WTC11 (cell line): ENCODE data around the gene TNFRSF1B.

ENCODE experiments used
- ETV6 ChIP-seq: sonication (generic); formaldehyde crosslinking; IDR thresholded peaks from 2 replicates; pipeline ENCODE4 v1.8.1; 2022; ENCODE audit warnings: mild to moderate bottlenecking, missing genetic modification reagents
- NFYB ChIP-seq: sonication (generic); formaldehyde crosslinking; conservative IDR thresholded peaks from 2 replicates; pipeline ENCODE4 v1.8.0; 2022; ENCODE audit warnings: low read depth, missing genetic modification reagents
- NR2C2 ChIP-seq: sonication (generic); formaldehyde crosslinking; IDR thresholded peaks from 2 replicates; pipeline ENCODE4 v1.8.0; 2022; ENCODE audit warnings: mild to moderate bottlenecking, missing genetic modification reagents
- SOX15 ChIP-seq: fragments of 250-450 bp; sonication (Bioruptor Pico); IDR thresholded peaks from 2 replicates; pipeline ENCODE4 v1.9.0; 2021; ENCODE audit warnings: mild to moderate bottlenecking
- TEAD1 ChIP-seq: sonication (generic); formaldehyde crosslinking; IDR thresholded peaks from 2 replicates; pipeline ENCODE4 v1.8.0; 2022; ENCODE audit warnings: mild to moderate bottlenecking, missing genetic modification reagents
- ZBTB21 ChIP-seq: sonication (generic); formaldehyde crosslinking; IDR thresholded peaks from 2 replicates; pipeline ENCODE4 v1.8.1; 2023; ENCODE audit warnings: mild to moderate bottlenecking, missing genetic modification reagents, borderline replicate concordance
- ZNF219 ChIP-seq: sonication (generic); formaldehyde crosslinking; IDR thresholded peaks from 2 replicates; pipeline ENCODE4 v1.8.0; 2023; ENCODE audit warnings: missing genetic modification reagents, mild to moderate bottlenecking, borderline replicate concordance
- ZNF263 ChIP-seq: sonication (generic); formaldehyde crosslinking; IDR thresholded peaks from 2 replicates; pipeline ENCODE4 v1.8.1; 2022; ENCODE audit warnings: low read depth, mild to moderate bottlenecking, moderate library complexity, missing genetic modification reagents
- TF ChIP-seq, protein P1 (sequence below): sonication (generic); formaldehyde crosslinking; IDR thresholded peaks from 2 replicates; pipeline ENCODE4 v1.8.0; 2022; ENCODE audit warnings: mild to moderate bottlenecking, missing genetic modification reagents
- TF ChIP-seq, protein P2 (sequence below): fragments of 200-600 bp; IDR thresholded peaks from 2 replicates; pipeline ENCODE4 v1.8.0; 2022; ENCODE audit warnings: antibody characterized with exemption
- TF ChIP-seq, protein P3 (sequence below): sonication (generic); formaldehyde crosslinking; conservative IDR thresholded peaks from 2 replicates; pipeline ENCODE4 v1.8.1; 2022; ENCODE audit warnings: mild to moderate bottlenecking, missing genetic modification reagents

- no peak for TF ChIP-seq SOX15 (CRISPR knock-in tag)
- no peak for TF ChIP-seq NR2C2 (CRISPR knock-in tag)
- TF ChIP-seq, protein P1, sequence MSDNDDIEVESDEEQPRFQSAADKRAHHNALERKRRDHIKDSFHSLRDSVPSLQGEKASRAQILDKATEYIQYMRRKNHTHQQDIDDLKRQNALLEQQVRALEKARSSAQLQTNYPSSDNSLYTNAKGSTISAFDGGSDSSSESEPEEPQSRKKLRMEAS: no peak
- no peak for TF ChIP-seq ZBTB21
- TF ChIP-seq TEAD1 (CRISPR knock-in tag): no peak
- TF ChIP-seq, protein P2, sequence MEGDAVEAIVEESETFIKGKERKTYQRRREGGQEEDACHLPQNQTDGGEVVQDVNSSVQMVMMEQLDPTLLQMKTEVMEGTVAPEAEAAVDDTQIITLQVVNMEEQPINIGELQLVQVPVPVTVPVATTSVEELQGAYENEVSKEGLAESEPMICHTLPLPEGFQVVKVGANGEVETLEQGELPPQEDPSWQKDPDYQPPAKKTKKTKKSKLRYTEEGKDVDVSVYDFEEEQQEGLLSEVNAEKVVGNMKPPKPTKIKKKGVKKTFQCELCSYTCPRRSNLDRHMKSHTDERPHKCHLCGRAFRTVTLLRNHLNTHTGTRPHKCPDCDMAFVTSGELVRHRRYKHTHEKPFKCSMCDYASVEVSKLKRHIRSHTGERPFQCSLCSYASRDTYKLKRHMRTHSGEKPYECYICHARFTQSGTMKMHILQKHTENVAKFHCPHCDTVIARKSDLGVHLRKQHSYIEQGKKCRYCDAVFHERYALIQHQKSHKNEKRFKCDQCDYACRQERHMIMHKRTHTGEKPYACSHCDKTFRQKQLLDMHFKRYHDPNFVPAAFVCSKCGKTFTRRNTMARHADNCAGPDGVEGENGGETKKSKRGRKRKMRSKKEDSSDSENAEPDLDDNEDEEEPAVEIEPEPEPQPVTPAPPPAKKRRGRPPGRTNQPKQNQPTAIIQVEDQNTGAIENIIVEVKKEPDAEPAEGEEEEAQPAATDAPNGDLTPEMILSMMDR: no peak
- no peak for TF ChIP-seq ZNF219
- TF ChIP-seq NFYB: no peak
- TF ChIP-seq, protein P3, sequence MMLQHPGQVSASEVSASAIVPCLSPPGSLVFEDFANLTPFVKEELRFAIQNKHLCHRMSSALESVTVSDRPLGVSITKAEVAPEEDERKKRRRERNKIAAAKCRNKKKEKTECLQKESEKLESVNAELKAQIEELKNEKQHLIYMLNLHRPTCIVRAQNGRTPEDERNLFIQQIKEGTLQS (CRISPR knock-in tag): no peak
- no peak for TF ChIP-seq ETV6 (CRISPR knock-in tag)
- no peak for TF ChIP-seq ZNF263 (CRISPR knock-in tag)
Measured at GRCh38 chr1:12128120-12128519, 38.7 kb upstream of the TNFRSF1B start.
